CD14-positive monocyte (primary cell): ENCODE results near the gene DHRS7. TPM values are rescaled to one million over a fixed set of nuclear protein-coding genes. Genes with fewer than 3 reads are reported as not detected.

Experiments
- DNase-seq, 3 donors: peaks; one replicate each; pipeline ENCODE4 v3.0.0-alpha.2; 2011 to 2022
- H2AFZ ChIP-seq: 2 replicates; pipeline ENCODE4 v1.6.0; 2012; ENCODE audit warnings: mild to moderate bottlenecking, low read depth, low read length, inconsistent platforms; ENCODE audit not compliant: insufficient read depth, poor library complexity, severe bottlenecking
- H3K27ac ChIP-seq, 2 donors: 1 replicate in 1 of 2; 2 replicates in 1 of 2; pipeline ENCODE4 v1.5.1; 2012 to 2013; ENCODE audit warnings: low read length in 2 of 2, control low read depth in 1 of 2, inconsistent platforms in 1 of 2, low read depth in 1 of 2, mild to moderate bottlenecking in 1 of 2
- H3K27me3 ChIP-seq, 2 donors: one replicate each; pipeline versions ENCODE4 v1.6.0 to v1.6.1; 2011 to 2013; ENCODE audit warnings: low read length in 2 of 2; ENCODE audit not compliant: control insufficient read depth in 2 of 2, insufficient read depth in 2 of 2
- H3K36me3 ChIP-seq, 2 donors: replicated peaks in 1 of 2; 1 replicate in 1 of 2; 2 replicates in 1 of 2; pipeline versions ENCODE4 v1.5.1 to v1.6.1; 2012 to 2013; ENCODE audit warnings: low read length in 2 of 2, control low read depth in 1 of 2, inconsistent platforms in 1 of 2, mild to moderate bottlenecking in 1 of 2; ENCODE audit not compliant: insufficient read depth in 2 of 2, control insufficient read depth in 1 of 2
- H3K4me1 ChIP-seq, 2 donors: 1 replicate in 1 of 2; 2 replicates in 1 of 2; pipeline versions ENCODE4 v1.5.1 to v1.6.1; 2012 to 2013; ENCODE audit warnings: low read length in 2 of 2, control low read depth in 1 of 2, inconsistent platforms in 1 of 2, mild to moderate bottlenecking in 1 of 2, moderate library complexity in 1 of 2; ENCODE audit not compliant: insufficient read depth in 2 of 2, control insufficient read depth in 1 of 2
- H3K4me2 ChIP-seq: replicated peaks from 2 replicates; pipeline ENCODE3; 2012; ENCODE audit warnings: low read length, moderate library complexity, mild to moderate bottlenecking; ENCODE audit not compliant: poor library complexity, severe bottlenecking; ENCODE audit errors: extremely low read depth
- H3K4me3 ChIP-seq, 3 experiments: fragments of 200-600 bp in 1 of 3; sonication (generic) in 1 of 3; replicated peaks in 1 of 3; 1 replicate in 2 of 3; 2 replicates in 1 of 3; pipeline ENCODE4 v1.5.1; 2011 to 2013; ENCODE audit warnings: low read length in 3 of 3, mild to moderate bottlenecking in 3 of 3, control low read depth in 2 of 3, low read depth in 2 of 3, inconsistent platforms in 1 of 3, moderate library complexity in 1 of 3
- H3K79me2 ChIP-seq: 2 replicates; pipeline ENCODE4 v1.6.0; 2012; ENCODE audit warnings: mild to moderate bottlenecking, control low read depth, inconsistent platforms, low read length, moderate library complexity; ENCODE audit not compliant: insufficient read depth
- H3K9ac ChIP-seq: 2 replicates; pipeline ENCODE4 v1.6.0; 2017; ENCODE audit warnings: low read length, mild to moderate bottlenecking; ENCODE audit not compliant: insufficient read depth, poor library complexity, severe bottlenecking
- H3K9me3 ChIP-seq, 2 donors: replicated peaks in 1 of 2; 1 replicate in 1 of 2; 2 replicates in 1 of 2; pipeline versions ENCODE4 v1.5.1 to v1.6.1; 2012 to 2013; ENCODE audit warnings: low read length in 2 of 2, control low read depth in 1 of 2; ENCODE audit not compliant: control insufficient read depth in 1 of 2, insufficient read depth in 1 of 2
- H4K20me1 ChIP-seq: 2 replicates; pipeline ENCODE4 v1.6.0; 2012; ENCODE audit warnings: mild to moderate bottlenecking, low read length, control low read depth, moderate library complexity; ENCODE audit not compliant: insufficient read depth
- H3K27ac Mint-ChIP-seq, 7 donors: one replicate each; pipeline ENCODE4 v1.8.0; 2020; ENCODE audit warnings: mild to moderate bottlenecking in 7 of 7, mixed read lengths in 7 of 7, moderate library complexity in 6 of 7, inconsistent platforms in 2 of 7
- H3K27me3 Mint-ChIP-seq, 3 donors: one replicate each; pipeline ENCODE4 v1.8.0; 2021 to 2022; ENCODE audit warnings: low read depth in 3 of 3, mild to moderate bottlenecking in 3 of 3, mixed read lengths in 3 of 3, moderate library complexity in 3 of 3, inconsistent platforms in 1 of 3
- H3K36me3 Mint-ChIP-seq, 2 donors: one replicate each; pipeline ENCODE4 v1.8.0; 2020; ENCODE audit warnings: mixed read lengths in 2 of 2, inconsistent platforms in 1 of 2, mild to moderate bottlenecking in 1 of 2
- H3K4me1 Mint-ChIP-seq: one replicate; pipeline ENCODE4 v1.8.0; 2020; ENCODE audit warnings: mild to moderate bottlenecking, mixed read lengths
- H3K4me3 Mint-ChIP-seq, 2 donors: one replicate each; pipeline ENCODE4 v1.8.0; 2020; ENCODE audit warnings: mild to moderate bottlenecking in 2 of 2, mixed read lengths in 2 of 2, moderate library complexity in 1 of 2
- H3K9me3 Mint-ChIP-seq, 7 donors: one replicate each; pipeline ENCODE4 v1.8.0; 2020 to 2022; ENCODE audit warnings: mixed read lengths in 7 of 7, mild to moderate bottlenecking in 6 of 7, moderate library complexity in 6 of 7, inconsistent platforms in 2 of 7
- CTCF ChIP-seq: fragments of 200-600 bp; IDR thresholded peaks from one replicate; pipeline ENCODE4 v1.8.0; 2022; ENCODE audit warnings: antibody characterized with exemption, mild to moderate bottlenecking
- WGBS: methylation state at CpG from one replicate; pipeline ENCODE4 v1.1.5; 2013; ENCODE audit warnings: missing lambda C conversion rate; ENCODE audit not compliant: insufficient coverage; 5-methylcytosine and 5-hydroxymethylcytosine counted together
- intact Hi-C, 2 donors: fragments of 100-400 bp; cut with micrococcal nuclease; formaldehyde crosslinking; loops; one replicate each; pipeline versions ENCODE4 v1.15.0 to v1.15.1; 2023
- polyA plus RNA-seq, 3 donors: library from polyadenylated mRNA; depleted of rRNA in 1 of 3; unstranded in 2 of 3; stranded (reverse) in 1 of 3; fragments of 300-500 nt in 2 of 3; fragments of >200 nt in 1 of 3; fragmentation: Illumina TruSeq in 2 of 3; gene quantifications; 1 replicate in 2 of 3; 2 replicates in 1 of 3; pipeline ENCODE4 v1.2.3, GENCODE V29; 2012 to 2021

The DHRS7 gene
- polyA plus RNA-seq, 3 donors, result 55.4 to 223 (median 218) TPM

- Mint-ChIP-seq H3K27ac (no peak overlapping the region), H3K4me1 (peaks cover 13% of the 10 kb centered on the region)
- intact Hi-C loops, result loop anchor here in 1 of 2 donors (5.0 to 10.0 kb wide), 2 partner anchors 75 to 97 kb away; partner anchors contain the start of gene PPM1A
Measured at GRCh38 chr14:60169722-60170121, 4.5 kb upstream of the DHRS7 start.

GRCh38 chr14:60166142-60166541 is 944 bp upstream of the DHRS7 start:
- Mint-ChIP-seq H3K27me3 (peaks cover 0 to 4% (median 0%) of the 10 kb centered on the region in 3 donors), H3K36me3 (peaks cover 0 to 5% of the 10 kb centered on the region in 2 donors), H3K27ac (peak overlapping the region in 1 of 7 donors; percentile 78), H3K4me1 (peaks cover 35% of the 10 kb centered on the region), H3K4me3 (peak overlapping the region in 1 of 2 donors; percentile 59), H3K9me3 (peaks cover 0 to 4% (median 0%) of the 10 kb centered on the region in 7 donors)
- Histone ChIP-seq H3K9ac (no peak overlapping the region), H3K79me2 (peaks cover 37% of the 10 kb centered on the region), H4K20me1 (no peaks in the 10 kb centered on the region), H3K9me3 (no peaks in the 10 kb centered on the region), H3K4me3 (no peak overlapping the region), H3K36me3 (no peaks in the 10 kb centered on the region), H2AFZ (peak overlapping the region; percentile 95), H3K27ac (no peak overlapping the region), H3K4me1 (peaks cover 30 to 33% of the 10 kb centered on the region in 2 donors), H3K4me2 (no peak overlapping the region), H3K27me3 (no peaks in the 10 kb centered on the region)
- no peak for DNase-seq
- no peak for TF ChIP-seq CTCF
- intact Hi-C loops, result loop anchor here in 1 of 2 donors (10.0 kb wide), 1 partner anchor 79 kb away; the partner anchor contains the start of gene PPM1A
- no CpG with 5 or more reads among the region's 3 CpGs for WGBS

More at GRCh38 chr14:60169722-60170121, 4.5 kb upstream of the DHRS7 start:
- no peak overlapping the region for H2AFZ ChIP-seq
- no peaks in the 10 kb centered on the region for H4K20me1 ChIP-seq
- no peak overlapping the region for H3K4me3 ChIP-seq
- H3K9me3 ChIP-seq, result no peaks in the 10 kb centered on the region
- no peak for TF ChIP-seq CTCF
- H3K36me3 Mint-ChIP-seq, result no peaks in the 10 kb centered on the region
- H3K27me3 ChIP-seq, result no peaks in the 10 kb centered on the region
- peaks cover 4 to 13% of the 10 kb centered on the region in 2 donors for H3K4me1 ChIP-seq
- H3K4me3 Mint-ChIP-seq, result no peak overlapping the region
- peaks cover 4% of the 10 kb centered on the region for H3K79me2 ChIP-seq
- H3K36me3 ChIP-seq, result no peaks in the 10 kb centered on the region
- no peak overlapping the region for H3K27ac ChIP-seq
- H3K27me3 Mint-ChIP-seq, result peaks cover 0 to 4% (median 2%) of the 10 kb centered on the region in 3 donors
- 100% methylated on average over 1 of the region's 3 CpGs for WGBS
- DNase-seq, result no peak
- no peak overlapping the region for H3K4me2 ChIP-seq
- H3K9me3 Mint-ChIP-seq, result peaks cover 0 to 4% (median 0%) of the 10 kb centered on the region in 7 donors
- H3K9ac ChIP-seq, result no peak overlapping the region
